KMS-11 (cell line): Measurements from ENCODE around the gene PCDHB3.

Experiments used
- H2AFZ ChIP-seq: fragments of 200-600 bp; sonication (generic); 2 replicates; pipeline ENCODE4 v1.6.1; 2016; ENCODE audit warnings: antibody characterized with exemption, mixed run types, low read depth
- H3K27ac ChIP-seq: fragments of 200-600 bp; sonication (generic); 2 replicates; pipeline ENCODE4 v1.6.1; 2016; ENCODE audit warnings: mild to moderate bottlenecking, mixed run types
- H3K27me3 ChIP-seq: fragments of 200-600 bp; sonication (generic); 2 replicates; pipeline ENCODE4 v1.6.1; 2017; ENCODE audit warnings: mild to moderate bottlenecking, low read depth, mixed run types, moderate library complexity; ENCODE audit not compliant: insufficient read depth
- H3K36me3 ChIP-seq: fragments of 200-600 bp; sonication (generic); 2 replicates; pipeline ENCODE4 v1.6.1; 2017; ENCODE audit warnings: mild to moderate bottlenecking, mixed run types; ENCODE audit not compliant: insufficient read depth
- H3K4me1 ChIP-seq: fragments of 200-600 bp; sonication (generic); 2 replicates; pipeline ENCODE4 v1.6.1; 2016; ENCODE audit warnings: mild to moderate bottlenecking, low read depth, mixed run types; ENCODE audit not compliant: poor library complexity, severe bottlenecking
- H3K4me2 ChIP-seq: fragments of 200-600 bp; sonication (generic); 2 replicates; pipeline ENCODE4 v1.7.0; 2016; ENCODE audit warnings: mild to moderate bottlenecking, mixed run types
- H3K4me3 ChIP-seq: fragments of 200-600 bp; sonication (generic); IDR thresholded peaks from 2 replicates; pipeline ENCODE4 v1.6.1; 2017; ENCODE audit warnings: low read depth, low read length, mixed read lengths; ENCODE audit not compliant: insufficient read depth
- H3K79me2 ChIP-seq: fragments of 200-600 bp; sonication (generic); 2 replicates; pipeline ENCODE4 v1.6.1; 2016; ENCODE audit warnings: low read depth, mixed run types; ENCODE audit not compliant: insufficient read depth
- H3K9ac ChIP-seq: fragments of 200-600 bp; sonication (generic); 2 replicates; pipeline ENCODE4 v1.6.1; 2016; ENCODE audit warnings: mild to moderate bottlenecking, mixed run types
- H4K20me1 ChIP-seq: fragments of 200-600 bp; sonication (generic); 2 replicates; pipeline ENCODE4 v1.6.1; 2016; ENCODE audit warnings: mild to moderate bottlenecking, mixed run types; ENCODE audit not compliant: insufficient read depth
- TF ChIP-seq, protein P1 (sequence below): fragments of 200-600 bp; sonication (generic); conservative IDR thresholded peaks from 2 replicates; pipeline ENCODE4 v1.6.1; 2017; ENCODE audit warnings: low read depth, mild to moderate bottlenecking, antibody characterized with exemption, low read length, moderate library complexity, mixed read lengths

PCDHB3 gene

DNA sequence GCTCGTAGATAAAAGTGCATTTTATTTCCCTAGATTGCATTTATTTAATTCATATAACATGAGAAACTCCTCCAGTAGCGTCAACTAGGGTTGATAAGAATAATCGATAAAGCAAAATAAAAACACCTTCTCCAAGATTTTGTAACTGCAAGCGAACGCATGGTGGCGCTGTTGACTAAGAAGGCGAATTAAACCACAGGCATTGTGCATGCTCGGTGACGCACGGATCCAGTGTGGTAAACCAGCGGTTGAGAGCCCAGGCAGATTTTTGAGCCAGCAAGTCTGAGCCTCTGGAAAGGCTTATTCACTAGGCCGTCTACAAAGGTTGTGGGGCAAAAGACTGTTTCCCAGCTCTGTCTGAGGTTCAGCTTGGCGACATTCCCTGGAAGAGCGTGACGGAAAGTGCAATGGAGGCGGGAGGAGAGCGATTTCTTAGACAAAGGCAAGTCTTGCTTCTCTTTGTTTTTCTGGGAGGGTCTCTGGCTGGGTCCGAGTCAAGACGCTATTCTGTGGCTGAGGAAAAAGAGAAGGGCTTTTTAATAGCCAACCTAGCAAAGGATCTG, at the start of gene PCDHB3:
Gene PCDHB3 (plus strand): TSS at position 231 of the 563 bp plus-strand sequence. CDS start 177 bp downstream, at position 408.
- Histone ChIP-seq H3K4me1 (no peaks in the 10 kb centered on the region), H3K4me2 (no peak within 1 kb of the TSS), H3K79me2 (no peaks in the 10 kb centered on the region), H3K36me3 (no peaks in the 10 kb centered on the region), H2AFZ (no peak within 1 kb of the TSS), H3K27ac (no peak within 1 kb of the TSS), H3K9ac (no peak within 1 kb of the TSS), H3K4me3 (no peak within 1 kb of the TSS), H4K20me1 (no peaks in the 10 kb centered on the region), H3K27me3 (no peaks in the 10 kb centered on the region)
- TF ChIP-seq, protein P1, sequence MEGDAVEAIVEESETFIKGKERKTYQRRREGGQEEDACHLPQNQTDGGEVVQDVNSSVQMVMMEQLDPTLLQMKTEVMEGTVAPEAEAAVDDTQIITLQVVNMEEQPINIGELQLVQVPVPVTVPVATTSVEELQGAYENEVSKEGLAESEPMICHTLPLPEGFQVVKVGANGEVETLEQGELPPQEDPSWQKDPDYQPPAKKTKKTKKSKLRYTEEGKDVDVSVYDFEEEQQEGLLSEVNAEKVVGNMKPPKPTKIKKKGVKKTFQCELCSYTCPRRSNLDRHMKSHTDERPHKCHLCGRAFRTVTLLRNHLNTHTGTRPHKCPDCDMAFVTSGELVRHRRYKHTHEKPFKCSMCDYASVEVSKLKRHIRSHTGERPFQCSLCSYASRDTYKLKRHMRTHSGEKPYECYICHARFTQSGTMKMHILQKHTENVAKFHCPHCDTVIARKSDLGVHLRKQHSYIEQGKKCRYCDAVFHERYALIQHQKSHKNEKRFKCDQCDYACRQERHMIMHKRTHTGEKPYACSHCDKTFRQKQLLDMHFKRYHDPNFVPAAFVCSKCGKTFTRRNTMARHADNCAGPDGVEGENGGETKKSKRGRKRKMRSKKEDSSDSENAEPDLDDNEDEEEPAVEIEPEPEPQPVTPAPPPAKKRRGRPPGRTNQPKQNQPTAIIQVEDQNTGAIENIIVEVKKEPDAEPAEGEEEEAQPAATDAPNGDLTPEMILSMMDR, result no peak

- Histone ChIP-seq H3K9ac (no peak within 1 kb of the TSS), H3K4me3 (no peak within 1 kb of the TSS), H2AFZ (no peak within 1 kb of the TSS), H3K36me3 (no peaks in the 10 kb centered on the region), H4K20me1 (no peaks in the 10 kb centered on the region), H3K27ac (no peak within 1 kb of the TSS), H3K4me1 (no peaks in the 10 kb centered on the region), H3K27me3 (no peaks in the 10 kb centered on the region), H3K4me2 (no peak within 1 kb of the TSS), H3K79me2 (no peaks in the 10 kb centered on the region)
- TF ChIP-seq, protein P1, result no peak
These were observed 49.4 kb upstream of the PCDHB3 start, which contains the start of gene PCDHB1 for GRCh38 chr5:141050622-141051520. PCDHB1 (plus strand) TSS chr5:141051374; CDS start chr5:141051471, 97 bp downstream.

- no peaks in the 10 kb centered on the region for H3K27me3 ChIP-seq
- no peak overlapping the region for H3K4me3 ChIP-seq
- H2AFZ ChIP-seq, result no peak overlapping the region
- no peak overlapping the region for H3K27ac ChIP-seq
- TF ChIP-seq, protein P1, result no peak
- no peak overlapping the region for H3K4me2 ChIP-seq
- H3K4me1 ChIP-seq, result no peaks in the 10 kb centered on the region
- no peak overlapping the region for H3K9ac ChIP-seq
- no peaks in the 10 kb centered on the region for H3K36me3 ChIP-seq
- H3K79me2 ChIP-seq, result no peaks in the 10 kb centered on the region
- H4K20me1 ChIP-seq, result no peaks in the 10 kb centered on the region
These were observed 48.8 kb upstream of the PCDHB3 start for GRCh38 chr5:141051521-141051866.

DNA sequence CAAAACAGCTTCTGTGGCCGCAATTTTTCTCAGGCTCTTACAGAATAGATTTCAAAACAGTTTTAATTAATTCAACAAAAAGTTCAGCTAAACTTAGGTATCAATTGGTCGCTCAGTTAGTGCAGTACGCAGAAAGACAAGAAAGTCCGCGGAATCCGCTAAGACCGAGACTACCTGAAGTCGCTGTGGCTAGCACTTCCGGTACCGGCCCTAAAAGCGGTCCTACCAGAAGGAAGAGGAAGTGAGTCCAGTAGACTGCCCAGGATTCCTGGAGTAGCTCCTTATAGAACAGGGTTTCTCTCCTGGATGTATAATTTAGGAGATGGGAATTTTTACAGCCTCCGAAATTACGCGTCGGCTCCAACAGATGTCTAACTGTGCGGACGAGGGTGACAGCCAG, 22.4 kb upstream of the PCDHB3 start:
- H3K4me2 ChIP-seq, result no peak overlapping the region
- no peaks in the 10 kb centered on the region for H3K79me2 ChIP-seq
- no peaks in the 10 kb centered on the region for H3K4me1 ChIP-seq
- TF ChIP-seq, protein P1, result no peak
- H3K27me3 ChIP-seq, result no peaks in the 10 kb centered on the region
- no peak overlapping the region for H3K4me3 ChIP-seq
- no peak overlapping the region for H3K9ac ChIP-seq
- no peak overlapping the region for H2AFZ ChIP-seq
- H4K20me1 ChIP-seq, result no peaks in the 10 kb centered on the region
- no peaks in the 10 kb centered on the region for H3K36me3 ChIP-seq
- no peak overlapping the region for H3K27ac ChIP-seq
